Measurements from ENCODE around the gene MBOAT7.

Gene MBOAT7

GRCh38 chr19:54124393-54124792 is 65.0 kb downstream of the MBOAT7 start:
- no peak for TF ChIP-seq CTCF (IDR thresholded peaks at IDR 0.05; ENCODE audit: insufficient read depth, low read depth, low read length, missing control alignments)
- DNase-seq (ENCODE audit: low read depth) = no peak
- no peak overlapping the region for H3K4me3 ChIP-seq (ENCODE audit: low read depth, low read length)

- no peak for DNase-seq (ENCODE audit: low read depth)
- TF ChIP-seq CTCF (IDR thresholded peaks at IDR 0.05; ENCODE audit: insufficient read depth, low read depth, low read length, missing control alignments) = no peak
- no peak overlapping the region for H3K4me3 ChIP-seq (ENCODE audit: low read depth, low read length)
These were observed 65.7 kb downstream of the MBOAT7 start for GRCh38 chr19:54123682-54124081.

Measured in GM12865 (cell line).